ENCODE measurements around the gene HECA.

DNA sequence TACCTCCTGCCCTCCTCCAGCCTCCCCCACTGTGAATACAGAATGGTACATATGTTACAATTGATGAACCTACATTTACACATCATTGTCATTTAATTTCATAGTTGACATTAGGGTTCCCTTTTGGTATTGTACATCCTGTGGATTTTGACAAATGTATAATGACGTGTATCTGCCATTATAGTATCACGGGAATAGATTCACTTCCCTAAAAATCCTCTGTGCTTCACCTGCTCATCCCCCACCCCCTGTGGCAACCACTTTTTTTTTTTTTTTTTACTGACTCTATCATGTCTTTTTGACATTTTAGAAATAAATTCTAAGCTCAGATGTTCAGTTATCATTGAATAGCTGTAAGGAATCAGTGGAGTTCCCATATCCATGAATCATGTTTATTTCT, 30.4 kb downstream of the HECA start:
- TF ChIP-seq, protein P1, sequence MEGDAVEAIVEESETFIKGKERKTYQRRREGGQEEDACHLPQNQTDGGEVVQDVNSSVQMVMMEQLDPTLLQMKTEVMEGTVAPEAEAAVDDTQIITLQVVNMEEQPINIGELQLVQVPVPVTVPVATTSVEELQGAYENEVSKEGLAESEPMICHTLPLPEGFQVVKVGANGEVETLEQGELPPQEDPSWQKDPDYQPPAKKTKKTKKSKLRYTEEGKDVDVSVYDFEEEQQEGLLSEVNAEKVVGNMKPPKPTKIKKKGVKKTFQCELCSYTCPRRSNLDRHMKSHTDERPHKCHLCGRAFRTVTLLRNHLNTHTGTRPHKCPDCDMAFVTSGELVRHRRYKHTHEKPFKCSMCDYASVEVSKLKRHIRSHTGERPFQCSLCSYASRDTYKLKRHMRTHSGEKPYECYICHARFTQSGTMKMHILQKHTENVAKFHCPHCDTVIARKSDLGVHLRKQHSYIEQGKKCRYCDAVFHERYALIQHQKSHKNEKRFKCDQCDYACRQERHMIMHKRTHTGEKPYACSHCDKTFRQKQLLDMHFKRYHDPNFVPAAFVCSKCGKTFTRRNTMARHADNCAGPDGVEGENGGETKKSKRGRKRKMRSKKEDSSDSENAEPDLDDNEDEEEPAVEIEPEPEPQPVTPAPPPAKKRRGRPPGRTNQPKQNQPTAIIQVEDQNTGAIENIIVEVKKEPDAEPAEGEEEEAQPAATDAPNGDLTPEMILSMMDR (IDR thresholded peaks at IDR 0.05), result no peak
- TF ChIP-seq POLR2A (IDR thresholded peaks at IDR 0.05; ENCODE audit: low read length), result no peak
- TF ChIP-seq, protein P2, sequence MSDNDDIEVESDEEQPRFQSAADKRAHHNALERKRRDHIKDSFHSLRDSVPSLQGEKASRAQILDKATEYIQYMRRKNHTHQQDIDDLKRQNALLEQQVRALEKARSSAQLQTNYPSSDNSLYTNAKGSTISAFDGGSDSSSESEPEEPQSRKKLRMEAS (IDR thresholded peaks at IDR 0.05), result no peak
- TF ChIP-seq CHD4 (IDR thresholded peaks at IDR 0.05; ENCODE audit: borderline replicate concordance), result no peak

Measured in A549 (cell line).